Spleen (tissue), 7 donors: ENCODE measurements around the gene AUH.

Experiments used
- CTCF ChIP-seq, 11 experiments: fragments of 200-600 bp in 7 of 11; fragments of 450-650 bp in 4 of 11; sonication (generic) in 4 of 11; IDR thresholded peaks in 8 of 11; conservative IDR thresholded peaks in 3 of 11; 1 replicate in 7 of 11; 2 replicates in 4 of 11; pipeline versions ENCODE4 v1.4.0 to v1.8.0; 2016 to 2021; ENCODE audit warnings: antibody characterized with exemption in 11 of 11, inconsistent platforms in 4 of 11, mild to moderate bottlenecking in 1 of 11
- POLR2A ChIP-seq, 3 donors: fragments of 450-650 bp; IDR thresholded peaks; one replicate each; pipeline ENCODE4 v1.5.1; 2017; ENCODE audit warnings: antibody characterized with exemption in 3 of 3, mild to moderate bottlenecking in 1 of 3
- donor health status: DM: no; HTN: no; CAD: no; lungs with moderate emphysema.
- donor health status: DM: no; HTN: no; CAD: no.
- donor health status: DM: no; HTN: no; CAD: no.

GRCh38 chr9:91274949-91275492 lies 86.7 kb downstream of the AUH start:
- no peak for TF ChIP-seq CTCF (IDR thresholded peaks at IDR 0.05 in 8 of 11, conservative IDR thresholded peaks at IDR 0.05 in 3 of 11)
- TF ChIP-seq POLR2A (IDR thresholded peaks at IDR 0.05) = no peak
